ENCODE measurements around the gene FBP2. TPM values are rescaled to one million over a fixed set of nuclear protein-coding genes. Genes with fewer than 3 reads are reported as not detected.
A peak's percentile ranks its signal among the peaks of the same experiment; 100 is the strongest.

The FBP2 gene
- total RNA-seq, 4 donors from 2014 or later = not detected

DNA sequence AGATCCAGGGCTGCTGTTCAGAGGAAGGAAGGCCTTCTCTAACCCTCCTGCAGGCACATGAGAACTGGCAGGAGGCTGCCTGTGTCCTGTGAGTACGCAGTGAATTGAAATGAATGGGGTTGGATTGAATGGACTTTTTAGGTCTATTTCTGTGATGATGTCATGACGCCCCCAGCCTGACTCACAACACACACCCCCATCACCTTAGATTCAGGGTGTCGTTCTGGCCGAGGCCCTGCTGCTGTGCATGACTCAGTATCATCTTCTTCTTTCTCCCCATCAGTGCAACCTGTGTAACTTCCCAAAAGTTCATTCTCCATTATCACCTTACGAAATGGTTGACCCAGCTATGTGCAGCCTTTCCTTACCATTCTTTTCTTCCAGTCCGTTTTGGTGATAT, 33.4 kb downstream of the FBP2 start:
- H3K4me3 ChIP-seq = no peak overlapping the region
- no peak overlapping the region for H3K27ac ChIP-seq
- no peak for TF ChIP-seq POLR2A (IDR thresholded peaks at IDR 0.05)
- DNase-seq = no peak
- H3K27me3 ChIP-seq = no peaks in the 10 kb centered on the region
- no peaks in the 10 kb centered on the region for H3K4me1 ChIP-seq
- H3K9me3 ChIP-seq = no peaks in the 10 kb centered on the region
- no peaks in the 10 kb centered on the region for H3K36me3 ChIP-seq

DNA sequence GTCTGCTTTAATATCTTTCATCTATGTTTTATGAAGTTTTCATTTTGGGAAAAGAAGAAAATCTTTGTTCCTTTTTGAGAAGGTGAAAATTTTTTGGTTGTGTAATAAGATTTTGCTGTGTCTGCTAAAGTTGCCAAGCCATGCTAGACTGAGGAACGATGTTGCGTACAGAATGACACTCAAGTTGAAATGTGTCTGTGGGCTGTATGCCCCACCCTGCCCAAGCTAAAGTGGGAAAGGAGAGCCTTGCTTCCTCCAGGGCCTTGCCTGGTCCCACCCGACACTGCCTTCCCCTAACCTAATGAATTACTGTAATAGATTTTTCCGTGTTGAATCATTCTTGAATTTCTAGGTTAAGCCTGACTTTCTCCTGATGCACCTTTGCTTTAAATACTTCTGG, 36.2 kb downstream of the FBP2 start:
- Histone ChIP-seq H3K4me3 (no peak overlapping the region), H3K27me3 (no peaks in the 10 kb centered on the region), H3K9me3 (no peaks in the 10 kb centered on the region), H3K4me1 (peaks cover 0 to 15% (median 0%) of the 10 kb centered on the region in 4 donors), H3K27ac (no peak overlapping the region), H3K36me3 (no peaks in the 10 kb centered on the region)
- TF ChIP-seq, protein P1, sequence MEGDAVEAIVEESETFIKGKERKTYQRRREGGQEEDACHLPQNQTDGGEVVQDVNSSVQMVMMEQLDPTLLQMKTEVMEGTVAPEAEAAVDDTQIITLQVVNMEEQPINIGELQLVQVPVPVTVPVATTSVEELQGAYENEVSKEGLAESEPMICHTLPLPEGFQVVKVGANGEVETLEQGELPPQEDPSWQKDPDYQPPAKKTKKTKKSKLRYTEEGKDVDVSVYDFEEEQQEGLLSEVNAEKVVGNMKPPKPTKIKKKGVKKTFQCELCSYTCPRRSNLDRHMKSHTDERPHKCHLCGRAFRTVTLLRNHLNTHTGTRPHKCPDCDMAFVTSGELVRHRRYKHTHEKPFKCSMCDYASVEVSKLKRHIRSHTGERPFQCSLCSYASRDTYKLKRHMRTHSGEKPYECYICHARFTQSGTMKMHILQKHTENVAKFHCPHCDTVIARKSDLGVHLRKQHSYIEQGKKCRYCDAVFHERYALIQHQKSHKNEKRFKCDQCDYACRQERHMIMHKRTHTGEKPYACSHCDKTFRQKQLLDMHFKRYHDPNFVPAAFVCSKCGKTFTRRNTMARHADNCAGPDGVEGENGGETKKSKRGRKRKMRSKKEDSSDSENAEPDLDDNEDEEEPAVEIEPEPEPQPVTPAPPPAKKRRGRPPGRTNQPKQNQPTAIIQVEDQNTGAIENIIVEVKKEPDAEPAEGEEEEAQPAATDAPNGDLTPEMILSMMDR (IDR thresholded peaks at IDR 0.05) = no peak
- TF ChIP-seq POLR2A (IDR thresholded peaks at IDR 0.05) = no peak
- DNase-seq = no peak

DNA sequence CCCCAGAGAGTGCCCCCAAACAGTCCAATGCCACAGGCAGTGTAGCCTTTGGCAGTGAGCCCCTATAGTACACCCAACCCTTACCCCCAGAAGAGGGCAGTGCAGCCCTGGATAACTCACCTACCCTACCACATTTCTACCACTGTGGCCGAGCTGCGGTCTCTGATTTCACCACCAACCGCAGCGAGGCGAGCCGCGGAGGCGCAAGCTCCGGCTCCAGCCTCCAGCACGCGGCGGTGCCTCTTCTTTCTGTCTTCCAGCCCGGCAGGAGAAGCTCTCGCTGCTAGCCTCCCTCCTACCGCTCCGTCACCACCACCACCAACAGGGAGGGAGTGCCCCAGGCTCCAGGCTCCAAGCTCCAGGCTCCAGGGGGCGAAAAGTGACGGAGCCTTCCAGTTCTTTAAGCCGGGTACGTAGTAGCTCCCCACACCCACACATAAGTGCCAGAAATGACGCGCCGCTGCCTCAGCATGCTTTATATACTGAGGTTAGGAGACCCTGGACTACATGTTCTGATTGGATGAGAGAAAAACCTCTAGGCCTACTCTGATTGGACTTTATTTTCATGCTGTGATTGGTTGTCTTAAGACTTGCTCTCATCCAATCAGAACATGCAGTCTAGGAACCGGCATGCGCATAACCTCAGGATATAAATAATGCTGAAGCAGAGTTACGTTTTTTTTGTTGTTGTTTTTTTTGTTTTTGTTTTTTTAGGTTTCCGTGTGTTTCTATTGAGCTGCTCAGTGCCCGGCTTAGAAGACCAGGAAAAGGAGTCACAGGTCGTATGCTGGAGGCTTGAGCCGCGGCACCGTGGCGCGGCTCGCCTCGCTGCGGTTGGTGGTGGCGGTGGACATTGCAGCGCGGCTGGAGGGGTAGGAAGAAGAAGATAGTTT, 38.9 kb downstream of the FBP2 start, which contains the start of gene PCAT7:
TSS of gene PCAT7 (plus strand) at position 645 of the 893 bp plus-strand sequence.
- Histone ChIP-seq H3K27ac (peak within 1 kb of the TSS in 3 of 4 donors; percentile 51 to 80 (median 61)), H3K4me3 (peak within 1 kb of the TSS in 2 of 4 donors; percentile 43 to 65), H3K27me3 (no peaks in the 10 kb centered on the region), H3K9me3 (no peaks in the 10 kb centered on the region), H3K36me3 (no peaks in the 10 kb centered on the region), H3K4me1 (peaks cover 0 to 15% (median 0%) of the 10 kb centered on the region in 4 donors)
- peak in 2 of 3 donors; percentile 85 to 87 for DNase-seq
- TF ChIP-seq, protein P1 (IDR thresholded peaks at IDR 0.05) = peak in 4 of 6 experiments; percentile 36 to 92 (median 89)
- TF ChIP-seq POLR2A (IDR thresholded peaks at IDR 0.05) = peak; percentile 23 to 46

DNA sequence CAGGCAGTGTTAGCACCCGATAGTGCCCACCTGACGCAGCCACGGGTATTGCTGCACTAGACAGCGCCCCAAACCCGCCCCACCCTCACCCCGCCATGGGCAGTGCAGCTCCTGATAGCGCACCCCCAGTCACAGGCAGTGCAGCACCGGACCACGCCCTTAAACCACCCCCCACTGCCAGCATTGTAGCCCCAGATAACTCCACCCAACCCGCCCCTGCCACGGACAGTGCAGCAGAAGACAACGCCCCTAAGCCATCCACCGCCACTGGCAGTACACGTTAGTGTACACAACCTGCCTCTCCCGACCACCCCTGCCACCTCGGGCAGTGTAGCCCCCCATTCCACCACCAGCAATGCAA, 39.6 kb downstream of the FBP2 start:
- no peak for DNase-seq
- H3K4me3 ChIP-seq = peak overlapping the region in 2 of 4 donors; percentile 43 to 65
- no peaks in the 10 kb centered on the region for H3K9me3 ChIP-seq
- H3K36me3 ChIP-seq = no peaks in the 10 kb centered on the region
- TF ChIP-seq, protein P1 (IDR thresholded peaks at IDR 0.05) = no peak
- no peak for TF ChIP-seq POLR2A (IDR thresholded peaks at IDR 0.05)
- peaks cover 0 to 15% (median 0%) of the 10 kb centered on the region in 4 donors for H3K4me1 ChIP-seq
- no peaks in the 10 kb centered on the region for H3K27me3 ChIP-seq
- H3K27ac ChIP-seq = peak overlapping the region in 2 of 4 donors; percentile 61 to 80

DNA sequence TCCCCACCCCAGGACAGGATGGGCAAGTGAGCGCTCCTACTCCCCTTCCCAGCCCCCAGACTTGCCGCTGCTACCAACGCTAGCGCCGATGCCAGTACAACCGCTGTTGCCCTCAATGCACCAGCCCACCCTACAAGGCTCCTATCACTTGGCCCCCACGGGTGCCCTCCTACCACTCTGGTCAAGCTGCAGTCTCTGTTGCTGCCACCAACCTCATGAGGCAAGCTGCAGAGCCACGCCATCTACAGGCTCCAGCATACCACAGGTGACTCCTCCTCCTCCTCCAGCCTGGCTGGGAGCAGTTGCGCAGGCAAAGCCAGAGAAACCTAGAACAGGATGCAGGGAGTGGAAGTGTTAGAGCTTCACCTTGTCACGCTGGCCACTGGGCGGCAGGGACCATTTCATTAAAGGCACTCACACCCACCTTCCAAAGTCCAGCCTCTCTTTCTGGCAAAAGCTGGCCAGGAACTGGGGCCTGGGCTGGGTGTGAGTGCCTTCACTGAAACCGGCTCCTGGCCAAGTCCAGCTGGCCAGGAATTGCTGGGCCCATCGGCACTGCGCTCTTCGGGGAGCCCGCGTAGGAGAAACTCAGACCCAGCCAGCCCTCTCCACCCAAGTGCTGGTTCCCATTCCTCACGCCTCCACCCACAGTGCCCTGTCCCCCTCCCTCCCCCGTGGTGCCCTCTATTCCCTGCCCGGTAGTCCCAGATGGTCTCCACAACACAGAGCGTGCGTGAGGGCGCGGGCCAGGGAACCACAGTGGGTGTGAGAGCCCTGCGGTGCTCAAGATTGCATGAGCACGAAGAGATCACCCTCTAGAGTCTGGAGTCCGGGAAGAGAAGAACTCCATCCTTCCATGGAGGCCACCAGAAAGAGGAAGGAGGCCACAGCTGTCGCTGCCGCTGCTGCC, 40.3 kb downstream of the FBP2 start:
- Histone ChIP-seq H3K4me3 (peak overlapping the region in 2 of 4 donors; percentile 43 to 65), H3K9me3 (no peaks in the 10 kb centered on the region), H3K27me3 (no peaks in the 10 kb centered on the region), H3K36me3 (no peaks in the 10 kb centered on the region), H3K27ac (peak overlapping the region in 2 of 4 donors; percentile 22 to 80), H3K4me1 (peaks cover 0 to 15% (median 0%) of the 10 kb centered on the region in 4 donors)
- TF ChIP-seq POLR2A (IDR thresholded peaks at IDR 0.05) = peak in 1 of 2 donors; percentile 47
- TF ChIP-seq, protein P1 (IDR thresholded peaks at IDR 0.05) = peak in 3 of 6 experiments; percentile 51 to 67 (median 57)
- peak in 2 of 3 donors; percentile 74 to 77 for DNase-seq

Data from Peyer's patch (tissue), 4 donors.